HG03280 (cell line): Measurements from ENCODE around the gene LDAH.

Source experiments
- ATAC-seq: cut with Tn5 transposase; IDR thresholded peaks from one replicate; pipeline ENCODE4 v1.9.1; 2021; ENCODE audit warnings: mild to moderate bottlenecking, moderate library complexity; ENCODE audit not compliant: unreplicated experiment

LDAH gene

GRCh38 chr2:20641123-20641985, 181.5 kb downstream of the LDAH start:
- ATAC-seq, result no peak

GRCh38 chr2:20640411-20641122, 182.3 kb downstream of the LDAH start:
- ATAC-seq, result no peak

GRCh38 chr2:20638646-20639430, 184.1 kb downstream of the LDAH start:
- ATAC-seq, result no peak

GRCh38 chr2:20638014-20638413, 184.9 kb downstream of the LDAH start:
- no peak for ATAC-seq

DNA sequence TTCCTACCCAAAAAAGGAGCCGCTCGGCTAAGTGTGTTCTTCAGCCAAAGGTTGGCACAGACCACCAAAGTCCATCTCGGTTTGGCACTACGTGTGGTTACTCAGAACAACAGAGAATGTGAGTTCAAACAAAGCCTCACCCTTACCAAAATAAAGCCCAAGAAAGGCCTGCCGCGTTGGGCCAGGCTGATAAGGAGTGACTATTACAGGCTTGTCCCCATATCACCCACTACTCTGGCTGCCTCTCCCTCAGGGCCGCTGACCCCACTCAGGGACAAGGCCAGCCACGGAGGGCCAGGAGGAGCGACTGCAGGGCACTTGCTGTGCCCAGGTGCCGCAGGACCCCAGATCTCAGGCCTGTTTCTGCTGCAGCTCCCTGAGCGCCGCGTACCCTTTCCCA, 185.8 kb downstream of the LDAH start:
- ATAC-seq, result no peak

GRCh38 chr2:20635675-20636584, 187.0 kb downstream of the LDAH start:
- ATAC-seq, result peak; percentile 84

GRCh38 chr2:20635113-20635510, 187.8 kb downstream of the LDAH start:
- ATAC-seq, result no peak

DNA sequence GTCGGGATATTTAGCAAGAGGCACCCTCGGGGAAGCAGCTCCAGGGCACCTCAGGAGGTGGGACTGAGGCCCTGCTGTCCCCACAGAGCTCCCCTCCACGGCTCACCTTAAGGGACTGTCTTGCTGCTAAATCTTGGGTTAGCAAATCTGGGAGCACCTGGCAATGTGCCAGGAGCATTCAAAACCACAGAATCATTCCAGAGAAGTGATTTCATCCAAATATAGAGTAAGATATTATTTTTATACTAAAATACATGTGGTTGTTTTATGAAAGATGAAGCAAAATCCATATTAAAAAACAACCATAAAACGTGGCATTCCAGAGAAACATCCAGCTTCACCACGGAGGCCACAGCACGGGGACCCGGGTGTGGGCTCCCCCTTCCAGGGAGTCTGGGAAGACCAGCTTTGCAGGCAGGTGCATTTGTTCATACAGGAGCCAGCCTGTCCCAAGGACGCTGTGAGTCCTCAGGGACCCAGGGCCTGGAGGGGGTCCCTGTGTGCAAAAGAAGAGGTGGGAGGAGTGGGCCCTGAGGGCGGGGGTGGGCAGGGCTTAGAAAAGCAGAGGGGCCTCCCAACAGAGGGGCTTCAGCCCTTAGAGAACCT, 188.3 kb downstream of the LDAH start:
- ATAC-seq, result no peak
